ENCODE results near the gene KY.

Gene KY

DNA sequence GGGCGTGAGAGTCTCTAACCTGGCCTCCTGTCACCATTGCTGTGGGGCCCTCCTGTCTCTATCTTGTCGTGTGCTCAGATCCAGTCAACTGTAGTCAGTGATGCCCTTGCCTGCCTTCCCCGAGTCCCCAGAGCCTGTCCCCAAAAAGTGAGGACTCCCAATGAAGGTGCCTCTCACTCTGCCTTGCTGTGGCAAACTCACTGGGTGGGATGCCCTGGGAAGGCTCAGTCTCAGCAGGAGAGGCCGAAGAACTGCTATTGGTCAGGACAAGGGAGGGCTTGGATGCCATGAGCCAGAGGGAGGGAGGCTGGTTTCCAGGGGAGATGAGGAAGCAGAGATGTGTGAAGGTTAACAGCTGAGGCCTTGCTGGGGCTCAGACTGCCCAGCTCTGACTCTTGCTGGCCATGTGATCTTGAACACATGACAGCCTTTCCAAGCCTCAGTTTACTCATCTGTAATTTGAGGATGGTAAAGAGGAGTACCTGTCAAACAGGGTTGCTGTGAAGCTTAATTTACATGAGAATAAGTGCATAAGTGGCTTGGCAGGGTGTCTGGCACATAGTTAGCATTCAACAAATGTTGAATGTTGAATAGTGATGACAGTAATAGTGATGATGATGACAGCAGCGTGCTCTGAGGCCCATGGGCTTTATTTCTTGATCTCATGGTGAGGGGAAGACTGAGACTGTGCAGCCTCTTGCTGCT, 8.2 kb downstream of the KY start:
- no peak for DNase-seq

DNA sequence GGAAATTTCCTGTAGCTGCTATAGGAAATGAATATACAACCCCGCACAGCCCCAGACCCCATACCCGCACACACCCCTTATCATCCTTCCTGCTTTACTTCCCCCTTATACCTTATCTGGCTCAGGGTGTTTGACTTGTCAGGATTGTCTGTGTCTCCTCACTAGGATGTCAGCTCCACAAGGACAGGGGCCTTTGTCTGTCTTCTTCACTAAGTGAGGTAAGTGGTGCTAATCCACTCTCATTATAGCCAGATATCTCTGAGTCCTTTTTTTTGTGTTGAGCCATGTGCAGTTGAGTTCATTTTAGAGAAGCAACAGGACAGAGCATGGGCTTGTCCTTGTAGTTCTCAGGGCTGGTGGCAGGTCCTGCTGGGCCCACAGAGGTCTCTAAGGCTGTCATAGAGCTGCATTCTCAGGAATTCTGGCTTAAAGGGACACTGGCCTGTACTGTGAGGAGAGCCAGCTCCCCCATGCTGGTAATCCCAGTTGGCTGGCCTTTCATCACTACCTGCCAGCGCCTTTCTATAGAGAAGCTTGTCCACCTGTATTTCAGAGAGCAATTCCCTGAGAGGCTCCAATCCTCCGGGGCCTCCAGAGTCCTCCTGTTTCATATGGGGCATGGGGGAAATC, 9.0 kb downstream of the KY start:
- DNase-seq: no peak

DNA sequence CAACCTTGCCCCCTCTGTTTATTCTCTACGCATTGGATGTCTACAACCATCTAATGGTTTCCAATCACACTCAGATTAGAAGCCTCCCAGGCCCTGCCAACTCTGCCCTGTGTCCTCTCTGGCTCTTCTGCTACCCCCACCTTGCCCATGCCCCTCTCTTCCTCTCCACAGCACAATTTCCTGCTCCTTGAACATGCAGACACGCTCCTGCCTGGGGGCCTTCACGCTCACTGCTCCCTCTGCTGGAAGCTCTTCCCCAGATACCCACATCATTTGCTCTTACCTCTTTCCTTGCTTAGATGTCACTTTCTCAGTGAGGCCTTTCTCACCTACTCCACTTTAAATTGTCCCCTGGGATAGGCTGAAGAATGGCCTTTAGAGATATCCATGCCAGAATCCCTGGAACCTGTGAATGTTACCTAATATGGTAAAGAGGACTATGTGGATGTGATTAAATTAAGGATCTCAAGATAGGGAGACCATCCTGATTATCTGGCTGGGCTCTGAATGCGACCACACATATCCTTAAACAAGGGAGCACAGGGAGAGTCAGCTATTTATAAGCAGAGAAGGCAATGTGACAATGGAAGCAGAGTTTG, 9.9 kb downstream of the KY start:
- peak; percentile 15 for DNase-seq

DNA sequence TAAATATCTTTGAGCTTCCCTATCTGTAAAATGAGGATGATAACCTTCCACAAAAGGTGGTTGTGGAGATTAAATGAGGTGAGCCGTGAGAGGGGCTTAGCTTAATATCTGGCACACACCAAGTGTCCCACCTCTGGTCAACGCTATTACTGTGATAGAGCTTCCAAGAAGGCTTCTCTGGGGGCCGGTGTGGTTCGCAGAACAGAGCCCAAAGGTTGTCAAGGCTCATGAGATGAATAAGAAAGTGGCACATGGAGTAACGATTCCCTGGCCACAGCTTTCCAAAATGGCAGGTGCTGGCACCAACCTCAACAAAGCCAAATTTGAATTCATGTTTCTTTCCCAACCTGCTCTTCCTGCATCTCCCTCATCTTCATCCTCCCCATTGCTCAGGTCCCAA, 10.4 kb downstream of the KY start:
- no peak for DNase-seq

DNA sequence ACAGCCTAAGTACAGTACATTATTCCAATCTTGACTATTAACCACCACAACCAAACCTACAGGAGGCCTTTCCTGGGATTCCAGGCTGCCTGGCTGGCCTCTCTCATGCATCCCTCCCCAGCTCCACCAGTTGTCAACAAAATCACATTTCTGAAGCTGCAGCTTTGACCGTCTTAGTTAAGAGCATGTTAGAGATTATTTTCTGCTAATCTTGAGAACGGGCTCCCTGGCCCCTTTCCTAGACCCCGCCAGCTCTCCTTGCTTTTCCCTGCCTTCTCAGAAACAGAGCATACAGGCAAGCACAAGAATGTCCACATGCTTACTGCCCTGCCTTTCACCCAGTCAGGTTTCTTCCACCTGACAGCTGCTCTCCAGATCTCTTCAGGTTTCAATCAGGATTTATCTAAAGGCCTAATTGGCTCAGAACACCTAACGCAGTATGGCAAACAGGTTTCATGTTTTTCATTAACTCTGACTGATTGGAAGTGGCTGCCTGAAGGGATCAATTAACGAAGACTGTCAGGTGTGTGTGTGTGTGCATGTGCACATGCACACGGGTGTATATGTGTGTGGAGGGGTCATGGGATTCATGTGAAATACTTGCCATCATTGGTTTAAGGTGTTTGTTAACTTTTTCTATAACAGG, 12.3 kb downstream of the KY start:
- no peak for DNase-seq

DNA sequence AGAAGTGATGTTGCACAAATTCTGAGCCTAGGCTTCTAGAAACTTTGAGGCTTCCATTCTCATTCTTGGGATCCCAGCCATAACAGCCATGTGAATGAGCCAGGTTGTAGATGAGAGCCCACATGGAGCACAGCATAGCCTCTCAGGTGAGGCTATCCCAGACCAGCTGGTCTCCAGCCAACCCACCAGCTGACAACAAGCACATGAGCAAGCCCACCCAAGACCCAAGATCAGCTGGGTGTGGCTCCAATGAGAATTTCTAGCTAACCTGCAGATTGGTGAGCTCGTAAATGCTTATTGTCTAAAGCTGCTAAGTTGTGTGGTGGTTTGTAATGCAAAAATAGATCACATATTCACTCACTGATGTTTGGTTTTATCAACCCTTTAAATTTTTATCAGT, 14.4 kb downstream of the KY start:
- DNase-seq: no peak

DNA sequence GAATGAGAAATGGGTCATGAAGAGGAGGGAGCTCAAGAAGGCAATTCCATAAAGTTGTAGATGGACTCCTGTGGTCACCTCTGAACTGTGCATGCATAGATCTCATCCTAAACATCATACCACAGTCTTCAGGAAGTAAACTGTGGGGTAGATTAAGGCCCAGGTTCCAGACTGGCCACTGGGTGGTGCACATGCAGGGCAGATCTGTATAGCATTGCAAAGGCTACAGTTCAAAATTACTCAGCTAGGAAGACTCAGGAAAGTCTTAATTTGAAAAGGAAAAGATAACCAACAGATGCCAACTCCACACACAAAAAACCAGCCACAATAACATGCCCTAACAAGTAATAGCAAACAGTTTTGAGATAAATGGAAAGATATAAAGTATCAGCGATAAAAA, 20.3 kb downstream of the KY start:
- DNase-seq: no peak

DNA sequence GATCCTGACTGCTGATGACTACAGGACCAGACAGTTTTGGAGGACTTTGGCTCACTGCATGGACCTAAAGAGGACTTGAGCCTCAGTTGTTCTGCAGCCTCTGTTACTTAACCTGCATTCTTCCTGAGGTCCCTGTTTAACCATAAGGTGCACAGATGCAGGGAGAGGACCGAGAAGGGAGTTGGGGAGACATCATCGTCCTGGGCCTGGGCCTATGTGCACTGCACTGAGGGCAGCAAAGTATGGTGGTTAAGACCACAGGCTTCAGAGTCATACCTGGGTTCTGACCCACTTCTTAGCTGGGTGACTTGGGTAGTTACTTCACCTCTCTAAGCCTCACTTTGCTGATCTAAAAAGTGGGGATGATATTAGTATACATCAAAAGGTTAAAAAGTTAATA, 21.9 kb downstream of the KY start:
- no peak for DNase-seq

DNA sequence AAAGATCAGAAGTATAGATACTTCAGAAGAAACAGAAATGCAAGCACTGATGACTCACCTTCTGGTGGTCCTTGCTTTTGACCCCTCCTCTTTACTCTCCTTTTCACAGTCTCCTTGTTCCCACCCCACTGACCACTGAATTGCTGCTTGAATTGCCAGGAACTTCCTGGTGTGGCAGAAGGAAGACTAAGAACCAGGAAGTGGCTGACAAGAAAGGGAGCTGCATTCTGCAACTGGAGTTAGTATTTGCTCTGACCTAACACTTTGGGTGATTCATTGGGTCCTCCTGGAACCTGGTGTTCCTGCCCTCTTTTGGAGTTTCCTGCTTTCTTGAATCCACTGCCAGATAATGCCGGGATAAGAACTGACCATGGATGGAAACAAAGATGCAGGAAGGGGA, 23.0 kb downstream of the KY start:
- no peak for DNase-seq

DNA sequence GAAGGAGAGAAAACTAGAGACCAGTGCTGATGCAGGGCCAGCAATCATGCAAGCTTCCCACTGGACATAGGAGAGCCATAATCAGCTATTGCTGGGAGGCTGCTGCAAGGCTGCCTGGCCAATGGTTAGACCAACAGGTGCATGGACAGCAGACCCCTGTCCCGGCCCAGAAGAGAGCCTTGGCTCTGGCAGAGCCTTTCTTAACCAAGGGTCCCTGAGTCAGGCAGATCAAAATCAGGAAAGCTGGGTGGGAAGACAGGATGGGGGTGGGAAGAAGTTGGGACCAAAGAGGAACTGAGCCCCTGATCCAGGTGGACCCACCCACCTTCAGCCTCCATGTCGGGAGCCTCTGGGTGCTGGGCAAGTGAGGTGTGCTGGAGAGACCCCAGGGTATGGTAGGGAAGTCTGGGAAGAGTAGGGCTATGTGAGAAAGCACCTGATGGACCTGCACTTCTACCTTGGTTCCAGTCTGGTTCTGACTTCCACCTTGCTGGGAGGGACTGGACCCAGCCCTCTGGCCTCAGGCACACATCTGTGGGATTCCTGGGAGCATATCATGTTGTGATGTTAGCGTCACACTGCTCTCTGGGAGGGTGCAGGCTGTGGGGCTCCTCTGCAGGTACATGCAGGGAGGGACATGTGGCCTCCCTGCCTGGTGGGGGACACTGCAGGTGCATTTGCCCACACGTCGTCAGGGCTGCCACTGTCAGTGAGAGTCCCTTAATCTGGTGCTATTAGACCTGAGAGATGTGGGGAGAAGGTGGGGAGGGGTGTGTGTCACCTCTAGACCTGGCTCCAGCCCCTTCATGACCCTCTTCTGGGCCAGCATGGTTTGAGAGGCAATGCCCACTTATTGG, 24.7 kb downstream of the KY start:
- no peak for DNase-seq

DNA sequence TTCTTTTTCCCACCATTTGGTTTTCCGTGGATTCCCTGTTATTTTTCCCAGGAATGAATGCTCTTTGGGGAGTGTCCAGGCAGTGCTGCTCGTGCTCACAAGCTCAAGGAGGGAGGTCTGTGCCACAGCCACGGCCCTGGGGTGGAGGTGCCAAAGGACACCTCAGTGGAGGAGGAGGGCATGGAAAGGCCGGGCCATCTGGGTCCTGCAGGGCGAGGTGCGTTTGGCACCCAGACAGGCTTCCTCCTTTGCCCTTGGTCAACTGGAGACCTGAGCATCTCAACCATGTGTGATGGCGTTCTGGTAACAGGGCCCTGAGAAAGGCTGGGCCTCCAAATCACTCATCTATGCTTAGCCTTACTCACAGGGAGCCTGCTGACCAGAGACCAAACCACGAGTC, 25.4 kb downstream of the KY start:
- DNase-seq: no peak

DNA sequence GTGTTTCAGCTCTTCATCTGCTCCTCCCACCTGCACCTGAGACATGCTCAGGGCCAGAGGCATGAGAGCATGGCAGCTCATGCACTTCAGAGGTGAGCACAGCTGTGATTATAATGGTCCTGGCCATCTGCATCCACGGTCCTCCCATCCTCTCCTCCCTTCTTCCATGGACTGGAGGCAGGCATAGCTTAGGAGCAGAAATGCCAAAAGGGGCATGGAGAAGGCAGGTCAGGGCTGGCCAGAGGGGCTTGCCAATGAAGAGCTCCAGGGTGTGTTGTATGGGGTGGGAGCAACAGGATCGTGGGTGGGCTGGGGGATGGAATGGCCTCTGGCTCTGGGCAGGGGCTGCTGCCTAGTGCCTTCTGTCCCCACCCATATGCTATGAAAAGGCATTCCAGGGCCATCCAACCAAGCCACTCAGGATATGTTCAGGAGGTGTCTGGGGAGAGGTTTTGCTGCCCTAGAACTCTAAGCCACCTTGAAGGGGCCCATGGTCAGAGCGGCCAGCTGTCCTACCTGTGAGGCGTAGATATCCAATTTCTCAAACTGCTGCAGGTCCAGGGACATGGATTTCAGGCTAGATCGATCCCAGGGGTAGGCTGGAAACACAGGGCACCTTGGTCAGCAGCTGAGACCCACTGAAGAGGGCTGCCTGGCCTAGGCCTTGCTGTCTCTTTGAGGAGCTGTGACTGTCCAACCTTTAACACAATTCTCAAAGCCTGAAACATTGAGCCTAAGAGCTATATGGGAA, 26.1 kb downstream of the KY start:
- DNase-seq: no peak

DNA sequence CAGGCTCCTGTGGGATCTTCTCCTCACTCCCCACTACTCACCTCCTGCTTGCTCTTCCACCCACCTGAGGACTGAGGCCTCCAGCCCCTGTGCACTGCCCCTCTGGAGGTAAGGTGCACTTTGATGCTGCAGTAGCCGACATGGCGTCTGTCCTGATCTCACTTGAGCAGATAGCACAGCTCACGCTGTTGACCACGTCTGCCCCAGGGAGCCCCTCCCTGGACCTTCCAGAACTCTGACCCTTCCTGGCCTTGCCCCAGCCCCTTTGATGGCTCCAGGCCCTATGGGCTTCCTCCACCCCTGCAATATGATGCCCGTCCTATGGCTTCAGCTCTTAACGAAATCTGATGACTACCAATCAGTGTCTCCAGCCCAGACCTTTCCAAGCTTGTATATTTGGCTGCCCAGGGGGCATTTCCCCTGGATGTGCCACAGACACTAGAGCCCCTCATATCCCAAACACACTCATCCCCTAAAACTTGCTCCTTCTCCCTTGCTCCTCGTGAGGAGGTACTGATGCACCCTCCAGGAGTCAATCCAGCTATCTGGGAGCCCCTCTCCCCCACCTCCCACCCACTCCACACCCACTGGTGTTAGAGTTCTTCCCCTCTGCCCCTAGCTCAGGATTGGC, 27.1 kb downstream of the KY start:
- DNase-seq: no peak

DNA sequence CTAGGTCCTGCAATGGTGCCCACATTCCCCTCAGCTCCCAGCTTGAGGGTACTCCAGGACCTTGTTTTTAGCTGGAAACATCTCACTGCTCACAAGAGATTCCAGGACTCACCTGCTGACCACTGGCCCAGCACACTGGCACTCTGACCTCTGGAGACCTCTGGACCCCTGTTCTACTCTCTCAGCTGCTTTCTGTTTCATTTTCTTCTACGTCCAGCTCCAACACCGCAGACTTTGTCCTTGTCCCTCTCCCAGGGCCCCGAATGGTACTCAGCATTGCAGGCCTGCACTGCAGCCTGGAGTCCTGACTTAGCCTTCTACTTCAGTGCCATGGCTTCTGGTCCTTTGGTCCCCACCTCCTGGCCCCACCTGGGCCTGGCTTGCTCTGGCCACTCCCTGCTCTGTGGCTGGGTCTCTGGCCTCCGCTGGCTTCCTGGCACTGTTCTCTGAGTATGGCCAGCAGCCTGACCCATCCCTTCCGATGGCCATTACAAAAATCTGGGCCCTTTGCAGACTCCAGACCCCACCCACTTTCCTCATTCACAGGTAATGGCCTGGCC, 27.9 kb downstream of the KY start:
- DNase-seq: no peak

DNA sequence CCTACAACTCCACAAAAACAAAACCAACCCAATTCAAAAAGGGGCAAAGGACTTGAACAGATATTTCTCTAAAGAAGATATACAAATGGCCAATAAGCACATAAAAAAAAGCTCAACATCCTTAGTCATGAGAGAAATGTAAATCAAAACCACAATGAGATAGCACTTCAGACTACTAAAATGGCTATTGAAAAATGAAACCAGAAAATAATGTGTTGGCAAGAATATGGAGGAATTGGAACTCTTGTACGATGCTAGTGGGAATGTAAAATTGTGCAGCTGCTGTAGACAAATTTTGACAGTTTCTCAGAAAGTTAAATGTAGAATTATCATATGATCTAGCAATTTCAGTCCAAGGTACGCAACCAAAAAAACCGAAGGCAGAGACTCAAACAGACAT, 29.0 kb downstream of the KY start:
- no peak for DNase-seq

DNA sequence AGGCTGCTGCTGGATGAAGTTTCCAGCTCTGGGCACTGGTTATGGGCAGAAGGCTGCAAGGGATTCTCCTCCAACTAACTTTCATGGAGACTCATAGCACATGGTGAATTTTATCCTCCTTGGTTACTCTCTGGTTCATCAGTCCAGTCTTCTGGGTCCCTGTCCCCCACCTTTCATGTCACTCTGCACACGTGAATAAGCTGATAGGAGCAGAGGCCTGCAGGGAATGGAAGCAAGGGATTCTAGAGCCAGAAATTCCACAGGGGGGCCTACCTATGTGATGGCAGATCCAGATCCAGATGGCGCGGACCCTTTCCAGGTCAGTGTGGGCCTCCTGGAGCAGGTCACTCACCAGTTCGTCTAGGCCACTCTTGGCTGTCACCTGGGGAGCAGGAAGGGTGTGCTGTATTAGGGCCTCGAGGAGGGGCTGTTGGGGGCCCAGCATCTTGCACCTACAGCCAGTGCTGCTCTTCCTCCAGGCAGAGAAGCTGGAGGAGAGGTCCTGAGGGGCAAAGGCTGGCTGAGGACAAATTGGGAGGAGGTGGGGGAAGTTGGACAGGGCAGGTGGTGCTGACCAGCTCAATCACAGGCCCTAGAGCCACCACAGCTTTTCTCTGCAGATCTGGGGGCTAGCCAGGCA, 30.2 kb downstream of the KY start:
- no peak for DNase-seq

DNA sequence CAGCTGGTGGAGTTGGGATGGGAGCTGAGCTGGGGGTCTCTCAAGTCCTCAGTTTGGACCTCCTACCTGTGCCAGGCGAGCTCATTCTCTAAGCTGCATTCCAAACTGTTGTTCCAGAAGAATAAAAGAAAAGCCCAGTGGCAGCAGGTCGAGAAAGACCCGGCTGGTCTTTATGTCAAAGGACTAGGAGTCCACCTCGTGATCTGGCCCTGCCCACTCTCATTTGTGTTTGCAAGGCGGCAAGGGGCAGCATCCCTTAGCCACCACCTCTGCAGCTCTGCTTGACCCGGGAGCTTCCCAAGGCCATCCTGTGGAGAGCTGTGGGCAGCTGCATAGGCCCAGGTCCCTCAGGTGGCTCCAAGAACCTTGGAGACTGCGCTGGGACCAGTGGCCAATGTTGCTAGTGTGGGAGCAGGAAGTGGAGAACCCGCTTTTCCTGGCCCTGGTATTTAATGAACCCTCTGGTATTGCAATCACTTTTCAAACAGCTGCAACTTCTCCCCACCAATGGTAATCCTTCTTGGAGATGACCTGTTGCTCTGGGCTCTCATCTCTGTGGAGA, 30.9 kb downstream of the KY start:
- no peak for DNase-seq

DNA sequence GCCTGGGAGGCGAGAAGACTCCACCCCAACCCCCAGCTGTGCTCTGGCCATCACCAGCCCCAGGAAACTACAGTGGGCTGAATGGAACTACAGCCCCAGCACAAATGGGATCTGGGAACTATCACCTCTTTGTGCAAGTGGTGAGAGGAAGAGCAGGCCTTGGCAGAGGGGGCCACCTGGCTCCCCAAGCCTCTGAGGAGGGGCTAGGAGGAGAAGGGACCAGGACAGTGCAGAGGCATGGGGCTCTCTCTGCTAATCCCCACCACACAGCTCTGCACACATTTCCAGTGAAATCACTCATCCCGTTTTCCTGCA, 31.6 kb downstream of the KY start:
- no peak for DNase-seq

DNA sequence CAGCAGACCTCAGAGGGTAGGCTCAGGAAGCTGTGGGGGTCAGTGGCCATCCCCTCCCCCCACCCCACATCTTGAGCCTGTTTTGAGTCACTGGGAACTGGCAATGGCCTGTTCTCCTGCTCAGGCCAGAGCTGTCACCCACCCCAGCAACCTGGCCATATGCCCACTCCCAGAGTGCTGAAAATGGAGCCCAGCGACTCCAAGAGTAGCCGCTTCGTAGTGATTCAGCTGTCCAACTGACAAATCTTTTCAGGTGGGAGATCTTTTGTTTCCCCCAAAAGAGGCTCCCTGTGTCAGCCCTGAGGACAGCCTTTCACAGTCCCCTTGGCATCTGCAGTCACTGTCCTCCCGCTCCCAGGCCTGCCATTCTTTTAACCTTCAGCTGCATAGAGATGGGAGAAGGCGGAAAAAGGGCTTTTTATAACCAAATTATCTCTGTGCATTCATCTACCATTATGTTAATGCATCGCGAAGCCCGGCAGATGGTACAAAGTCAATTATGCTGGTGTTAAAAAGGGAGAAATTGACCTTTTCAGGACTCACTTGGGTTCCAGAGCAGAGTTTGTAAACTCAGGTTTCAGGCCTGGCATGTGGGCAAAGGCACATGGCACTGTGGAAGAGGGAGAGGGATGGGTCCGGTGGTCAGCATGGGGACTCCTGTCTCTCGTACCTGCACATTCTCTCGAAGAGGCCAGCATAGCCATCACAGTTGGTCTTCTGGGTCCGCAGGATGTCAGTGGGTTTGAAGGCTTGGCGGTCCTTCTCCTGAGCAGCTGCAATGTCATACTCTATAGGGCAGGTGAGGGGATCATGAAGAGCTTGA, 32.1 kb downstream of the KY start:
- no peak for DNase-seq

All from suppressor macrophage treated with lipopolysaccharide for 4 hours (primary cell).